ENCODE measurements around the gene INTS1.
A peak's percentile ranks its signal among the peaks of the same experiment; 100 is the strongest.

The INTS1 gene

GRCh38 chr7:1481300-1481699 lies 22.9 kb downstream of the INTS1 start:
- H3K27me3 Mint-ChIP-seq = no peaks in the 10 kb centered on the region
- H3K36me3 Mint-ChIP-seq (ENCODE audit: low read depth) = peaks cover 2% of the 10 kb centered on the region
- H3K4me3 Mint-ChIP-seq = no peak overlapping the region
- H3K4me1 Mint-ChIP-seq = no peaks in the 10 kb centered on the region
- no peak overlapping the region for H3K27ac Mint-ChIP-seq
- no peaks in the 10 kb centered on the region for H3K9me3 Mint-ChIP-seq
- no peak for DNase-seq
- ATAC-seq = no peak

DNA sequence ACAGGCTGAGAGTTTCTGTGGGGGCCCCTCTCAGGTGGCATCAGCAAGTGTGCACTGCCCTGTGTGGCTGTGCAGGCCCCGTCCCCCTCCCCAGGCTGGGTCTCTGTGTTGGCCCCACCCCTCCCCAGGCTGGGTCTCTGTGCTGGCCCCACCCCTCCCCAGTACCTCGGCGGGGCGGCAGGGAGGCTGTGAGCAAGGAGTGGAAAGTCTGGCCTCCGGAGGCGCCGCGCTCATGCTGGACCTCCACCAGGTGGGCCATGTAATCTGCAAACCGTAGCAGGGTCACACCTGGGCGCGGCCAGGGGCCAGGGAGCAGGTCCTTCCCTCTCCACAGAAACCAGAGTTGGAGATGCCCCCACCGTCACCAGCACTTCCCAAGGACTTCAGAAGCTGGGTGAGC lies 23.5 kb downstream of the INTS1 start:
- H3K9me3 Mint-ChIP-seq = no peaks in the 10 kb centered on the region
- H3K36me3 Mint-ChIP-seq (ENCODE audit: low read depth) = peaks cover 2% of the 10 kb centered on the region
- no peak overlapping the region for H3K27ac Mint-ChIP-seq
- no peak for DNase-seq
- ATAC-seq = no peak
- H3K4me1 Mint-ChIP-seq = no peaks in the 10 kb centered on the region
- no peak overlapping the region for H3K4me3 Mint-ChIP-seq
- H3K27me3 Mint-ChIP-seq = no peaks in the 10 kb centered on the region

DNA sequence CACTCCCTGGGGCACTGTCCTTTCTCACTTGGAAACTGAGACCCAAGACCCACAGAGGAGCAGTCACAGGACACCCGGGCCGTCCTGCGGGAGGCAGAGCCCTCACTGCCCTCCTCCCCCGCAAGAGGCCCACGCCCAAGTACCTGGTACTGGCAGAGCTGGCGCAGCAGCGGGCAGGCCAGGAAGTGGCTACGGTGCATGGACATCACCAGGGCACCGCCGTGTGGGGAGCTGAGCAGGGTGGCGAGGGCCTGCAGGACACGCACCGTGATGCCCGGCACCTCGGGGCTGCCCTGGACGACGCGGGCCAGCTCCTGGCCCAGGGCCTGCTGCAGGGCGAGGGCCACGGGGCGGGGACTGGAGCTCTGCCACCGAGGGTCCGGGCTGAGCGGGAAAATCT lies 24.9 kb downstream of the INTS1 start:
- peaks cover 5% of the 10 kb centered on the region for H3K4me1 Mint-ChIP-seq
- H3K27ac Mint-ChIP-seq = no peak overlapping the region
- no peaks in the 10 kb centered on the region for H3K9me3 Mint-ChIP-seq
- ATAC-seq (no peak), DNase-seq (no peak)
- no peaks in the 10 kb centered on the region for H3K36me3 Mint-ChIP-seq (ENCODE audit: low read depth)
- H3K27me3 Mint-ChIP-seq = no peaks in the 10 kb centered on the region
- no peak overlapping the region for H3K4me3 Mint-ChIP-seq

GRCh38 chr7:1478480-1478879 lies 25.7 kb downstream of the INTS1 start:
- DNase-seq (no peak), ATAC-seq (no peak)
- H3K4me1 Mint-ChIP-seq = peaks cover 5% of the 10 kb centered on the region
- no peak overlapping the region for H3K27ac Mint-ChIP-seq
- H3K9me3 Mint-ChIP-seq = no peaks in the 10 kb centered on the region
- no peak overlapping the region for H3K4me3 Mint-ChIP-seq
- no peaks in the 10 kb centered on the region for H3K27me3 Mint-ChIP-seq
- no peaks in the 10 kb centered on the region for H3K36me3 Mint-ChIP-seq (ENCODE audit: low read depth)

DNA sequence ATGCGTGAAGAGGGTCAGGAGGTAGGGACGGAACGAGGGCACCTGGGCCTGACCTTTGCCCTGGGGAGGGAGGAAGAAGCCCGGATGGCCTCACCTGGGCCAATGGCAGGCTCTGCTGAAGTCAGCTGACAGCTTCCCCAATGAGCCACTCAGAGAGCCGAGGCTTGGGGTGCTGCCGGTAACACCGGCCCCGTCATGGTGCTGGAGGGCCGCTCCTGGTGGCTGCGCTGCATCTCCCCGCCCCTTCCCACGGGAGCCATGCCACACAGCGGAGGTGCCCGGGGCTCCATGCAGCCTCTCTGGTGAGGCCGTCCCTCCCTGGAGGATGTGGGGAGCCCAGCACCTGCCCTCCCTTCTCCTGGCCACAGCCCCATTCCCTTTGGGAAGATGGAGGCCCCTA lies 27.3 kb downstream of the INTS1 start:
- H3K36me3 Mint-ChIP-seq (ENCODE audit: low read depth) = peaks cover 2% of the 10 kb centered on the region
- no peak overlapping the region for H3K27ac Mint-ChIP-seq
- no peak overlapping the region for H3K4me3 Mint-ChIP-seq
- H3K9me3 Mint-ChIP-seq = no peaks in the 10 kb centered on the region
- H3K27me3 Mint-ChIP-seq = no peaks in the 10 kb centered on the region
- peaks cover 5% of the 10 kb centered on the region for H3K4me1 Mint-ChIP-seq
- DNase-seq (no peak), ATAC-seq (no peak)

DNA sequence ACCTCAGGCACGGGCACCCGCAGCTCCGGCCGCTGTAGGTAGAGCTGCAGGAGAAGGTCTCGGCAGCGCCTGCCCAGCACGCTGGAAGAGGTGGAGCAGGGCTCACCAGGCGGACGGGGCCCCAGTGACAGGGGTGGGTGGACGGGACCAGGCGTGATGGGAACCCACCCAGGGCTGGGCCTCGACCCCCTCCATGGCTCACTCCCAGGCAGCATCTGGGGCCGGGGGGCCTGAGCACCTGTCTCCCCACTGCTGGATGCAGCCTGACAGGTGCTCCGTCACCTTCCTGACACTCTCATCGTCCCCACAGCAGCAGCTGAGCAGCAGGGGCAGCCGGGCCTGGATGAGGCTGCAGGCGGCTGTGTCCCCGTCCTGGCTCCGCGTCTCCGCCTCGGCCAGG lies 28.2 kb downstream of the INTS1 start:
- Mint-ChIP-seq H3K27me3 (no peaks in the 10 kb centered on the region), H3K27ac (no peak overlapping the region), H3K9me3 (no peaks in the 10 kb centered on the region), H3K36me3 (ENCODE audit: low read depth) (peaks cover 2% of the 10 kb centered on the region), H3K4me1 (peaks cover 5% of the 10 kb centered on the region), H3K4me3 (no peak overlapping the region)
- DNase-seq (no peak), ATAC-seq (no peak)

GRCh38 chr7:1475393-1475792 lies 28.8 kb downstream of the INTS1 start:
- ATAC-seq = no peak
- H3K4me3 Mint-ChIP-seq = no peak overlapping the region
- DNase-seq = no peak
- peaks cover 2% of the 10 kb centered on the region for H3K36me3 Mint-ChIP-seq (ENCODE audit: low read depth)
- no peaks in the 10 kb centered on the region for H3K9me3 Mint-ChIP-seq
- H3K27me3 Mint-ChIP-seq = no peaks in the 10 kb centered on the region
- no peak overlapping the region for H3K27ac Mint-ChIP-seq
- H3K4me1 Mint-ChIP-seq = peaks cover 5% of the 10 kb centered on the region

GRCh38 chr7:1474736-1475135 lies 29.5 kb downstream of the INTS1 start:
- Mint-ChIP-seq H3K27ac (no peak overlapping the region), H3K36me3 (ENCODE audit: low read depth) (peaks cover 2% of the 10 kb centered on the region)
- DNase-seq = no peak

DNA sequence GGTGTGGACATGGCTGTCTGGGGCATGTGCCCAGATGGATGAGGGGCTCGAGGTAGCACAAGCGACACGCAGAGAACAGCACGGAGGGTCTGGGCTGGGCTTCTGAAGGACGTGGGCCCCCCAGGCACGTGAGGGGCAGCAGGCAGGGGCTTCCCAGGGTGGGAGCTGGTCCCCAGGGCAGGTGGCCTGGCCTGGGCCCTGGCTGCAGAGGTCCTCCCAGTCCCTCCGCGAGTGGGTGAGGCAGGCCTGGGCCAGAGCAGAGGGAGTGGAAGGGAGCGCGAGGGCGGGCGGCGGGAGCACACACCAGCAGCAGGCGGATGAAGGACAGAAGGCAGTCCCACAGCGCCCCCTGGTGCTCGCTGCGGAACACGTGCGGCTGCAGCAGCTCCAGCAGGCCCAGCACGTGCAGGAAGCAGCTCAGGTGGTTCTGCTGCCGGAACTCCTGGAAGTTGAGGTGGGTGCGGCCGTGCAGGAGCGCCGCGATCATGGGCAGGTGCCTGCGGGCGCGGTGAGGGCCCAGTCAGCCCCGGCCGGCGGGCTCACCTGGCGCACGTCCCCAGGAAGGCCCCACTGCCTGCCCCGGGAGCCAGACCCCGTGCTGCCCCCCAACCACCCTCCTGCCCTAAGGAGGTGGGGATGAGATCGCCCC lies 30.2 kb downstream of the INTS1 start:
- H3K36me3 Mint-ChIP-seq (ENCODE audit: low read depth) = peaks cover 2% of the 10 kb centered on the region
- peak; percentile 68 for ATAC-seq
- peak; percentile 89 for DNase-seq
- H3K9me3 Mint-ChIP-seq = no peaks in the 10 kb centered on the region
- H3K27ac Mint-ChIP-seq = no peak overlapping the region
- peaks cover 5% of the 10 kb centered on the region for H3K4me1 Mint-ChIP-seq
- no peaks in the 10 kb centered on the region for H3K27me3 Mint-ChIP-seq
- H3K4me3 Mint-ChIP-seq = no peak overlapping the region

More at GRCh38 chr7:1474736-1475135, 29.5 kb downstream of the INTS1 start:
- Mint-ChIP-seq H3K4me3 (no peak overlapping the region), H3K4me1 (peaks cover 5% of the 10 kb centered on the region), H3K9me3 (no peaks in the 10 kb centered on the region), H3K27me3 (no peaks in the 10 kb centered on the region)
- ATAC-seq = no peak

GRCh38 chr7:1470901-1471300 lies 33.3 kb downstream of the INTS1 start:
- H3K4me1 Mint-ChIP-seq = peaks cover 5% of the 10 kb centered on the region

DNA sequence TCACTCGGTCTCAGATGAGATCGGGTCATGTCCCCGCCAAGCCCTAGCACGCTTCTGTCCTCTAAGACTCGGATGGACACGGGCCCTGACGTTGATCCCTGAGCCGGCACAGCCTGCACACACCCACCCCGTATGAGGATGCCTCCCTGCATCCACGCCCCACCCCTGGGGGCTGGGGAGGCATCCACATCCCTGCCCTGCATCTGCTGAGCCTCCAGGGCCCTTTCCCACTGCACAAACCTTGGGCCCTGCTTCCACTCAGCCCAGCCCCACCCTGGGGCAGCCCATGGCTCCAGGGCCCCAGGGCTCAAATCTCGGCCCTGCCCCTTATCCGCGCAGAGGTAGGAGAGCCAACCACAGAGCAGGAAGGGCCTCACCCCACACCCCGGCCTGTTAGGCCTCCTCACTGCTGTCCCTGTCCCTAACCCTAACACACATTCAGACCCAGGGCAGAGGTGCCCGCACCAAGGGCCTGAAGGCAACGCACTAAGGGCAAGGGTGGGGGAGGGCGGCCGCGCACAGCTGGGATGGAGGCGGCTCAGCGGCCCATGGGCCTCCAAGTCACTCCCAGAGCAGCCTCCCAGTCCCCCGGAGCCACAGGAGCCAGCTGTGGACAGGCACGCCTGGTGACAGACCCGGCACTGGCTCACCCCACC lies 35.4 kb downstream of the INTS1 start:
- H3K27me3 Mint-ChIP-seq = no peaks in the 10 kb centered on the region
- peaks cover 2% of the 10 kb centered on the region for H3K36me3 Mint-ChIP-seq (ENCODE audit: low read depth)
- no peaks in the 10 kb centered on the region for H3K4me1 Mint-ChIP-seq
- no peak overlapping the region for H3K27ac Mint-ChIP-seq
- no peaks in the 10 kb centered on the region for H3K9me3 Mint-ChIP-seq
- ATAC-seq (peak; percentile 5), DNase-seq (no peak)
- H3K4me3 Mint-ChIP-seq = no peak overlapping the region

More at GRCh38 chr7:1470901-1471300, 33.3 kb downstream of the INTS1 start:
- no peak for DNase-seq
- ATAC-seq = no peak
- Mint-ChIP-seq H3K27me3 (no peaks in the 10 kb centered on the region), H3K4me3 (no peak overlapping the region), H3K36me3 (ENCODE audit: low read depth) (peaks cover 2% of the 10 kb centered on the region), H3K27ac (no peak overlapping the region), H3K9me3 (no peaks in the 10 kb centered on the region)

DNA sequence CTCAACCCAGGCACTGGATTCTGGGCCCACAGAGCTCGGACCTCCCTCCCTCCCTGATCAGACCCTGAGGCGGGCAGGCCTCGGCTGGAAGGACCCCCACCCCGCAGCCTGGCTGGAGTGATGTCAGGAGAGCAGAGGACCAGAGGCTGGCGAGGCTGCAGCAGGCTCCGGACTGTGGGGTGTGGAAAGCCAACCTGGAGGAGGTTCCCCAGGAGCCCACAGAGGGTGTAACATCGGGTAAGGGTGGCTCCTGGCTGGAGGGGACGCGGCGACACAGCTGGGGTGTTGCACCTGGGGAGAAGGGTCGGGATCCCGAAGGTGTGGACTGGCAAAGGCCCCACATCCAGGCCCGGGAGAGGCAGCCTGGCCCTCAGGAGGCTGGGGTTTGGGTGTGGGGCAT lies 36.0 kb downstream of the INTS1 start:
- ATAC-seq = no peak
- no peak overlapping the region for H3K4me3 Mint-ChIP-seq
- no peaks in the 10 kb centered on the region for H3K9me3 Mint-ChIP-seq
- no peak for DNase-seq
- peaks cover 2% of the 10 kb centered on the region for H3K36me3 Mint-ChIP-seq (ENCODE audit: low read depth)
- no peaks in the 10 kb centered on the region for H3K4me1 Mint-ChIP-seq
- H3K27ac Mint-ChIP-seq = no peak overlapping the region
- no peaks in the 10 kb centered on the region for H3K27me3 Mint-ChIP-seq

- no peak overlapping the region for H3K4me3 Mint-ChIP-seq
- H3K4me1 Mint-ChIP-seq = no peaks in the 10 kb centered on the region
- no peak overlapping the region for H3K27ac Mint-ChIP-seq
- DNase-seq = no peak
- no peak for ATAC-seq
- no peaks in the 10 kb centered on the region for H3K27me3 Mint-ChIP-seq
- no peaks in the 10 kb centered on the region for H3K9me3 Mint-ChIP-seq
- H3K36me3 Mint-ChIP-seq (ENCODE audit: low read depth) = no peaks in the 10 kb centered on the region
Observed at GRCh38 chr7:1466524-1467271, 37.5 kb downstream of the INTS1 start.

DNA sequence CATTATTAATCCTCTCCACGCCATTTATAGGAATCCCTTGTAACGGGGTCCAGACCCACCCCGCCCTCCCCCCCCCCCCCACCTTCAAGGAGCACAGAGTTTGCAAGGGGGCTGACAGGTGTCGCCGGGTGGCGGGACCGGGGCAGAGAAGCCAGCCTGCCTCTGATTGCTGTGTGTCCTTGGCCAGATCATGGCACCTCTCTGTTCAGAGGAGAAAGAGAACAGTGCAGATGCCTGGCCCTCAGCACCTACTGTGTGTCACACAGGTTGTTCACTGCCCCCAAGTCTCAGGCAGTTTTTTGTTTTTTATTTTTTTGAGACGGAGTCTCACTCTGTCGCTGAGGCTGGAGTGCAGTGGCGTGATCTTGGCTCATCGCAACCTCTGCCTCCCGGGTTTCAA lies 39.5 kb downstream of the INTS1 start:
- Mint-ChIP-seq H3K4me1 (peaks cover 4% of the 10 kb centered on the region), H3K4me3 (no peak overlapping the region), H3K36me3 (ENCODE audit: low read depth) (no peaks in the 10 kb centered on the region), H3K27me3 (no peaks in the 10 kb centered on the region), H3K27ac (no peak overlapping the region), H3K9me3 (no peaks in the 10 kb centered on the region)
- no peak for DNase-seq
- no peak for ATAC-seq

DNA sequence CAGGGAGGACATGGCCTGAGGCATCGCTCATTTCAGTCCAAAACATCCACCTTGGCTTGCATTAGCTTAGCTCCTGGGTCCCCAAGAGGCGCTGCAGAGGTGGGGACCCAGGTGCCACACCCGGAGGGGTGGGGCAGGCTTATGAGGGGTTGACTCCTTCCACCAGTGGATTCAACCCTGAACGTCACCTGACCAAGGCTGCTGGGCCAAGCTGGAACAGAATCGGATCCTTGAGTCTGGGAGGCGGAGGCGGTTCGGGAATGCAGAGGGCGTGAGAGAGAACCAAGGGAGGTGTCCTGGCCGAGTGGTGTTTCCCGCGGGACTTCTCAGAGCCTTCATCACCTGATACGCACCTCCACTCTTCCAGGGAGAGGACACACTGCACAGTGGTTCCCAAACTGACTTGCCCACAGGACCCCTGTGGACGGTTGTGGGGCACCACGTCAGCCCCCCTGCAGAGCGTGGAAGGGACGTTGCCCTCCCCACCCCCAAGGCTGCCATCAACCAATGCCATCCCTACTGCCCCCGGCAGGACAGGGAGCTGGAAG lies 40.4 kb downstream of the INTS1 start:
- H3K36me3 Mint-ChIP-seq (ENCODE audit: low read depth) = no peaks in the 10 kb centered on the region
- H3K27me3 Mint-ChIP-seq = no peaks in the 10 kb centered on the region
- H3K27ac Mint-ChIP-seq = no peak overlapping the region
- ATAC-seq (no peak), DNase-seq (no peak)
- H3K9me3 Mint-ChIP-seq = no peaks in the 10 kb centered on the region
- peaks cover 4% of the 10 kb centered on the region for H3K4me1 Mint-ChIP-seq
- H3K4me3 Mint-ChIP-seq = no peak overlapping the region

Data from activated naive CD8-positive, alpha-beta T cell treated with anti-CD3 and anti-CD28 coated beads, Interleukin-2, amount 50 U/mL, for 24 hours (primary cell).